HEK293T (cell line): ENCODE results near the gene OR2J1.
"Not testable (repeated sequence)": the region's sequence is repeated elsewhere in the genome, so short reads cannot be mapped to it uniquely, and the experiment has no call there.

Experiments
- ARNT ChIP-seq: fragments of 450-650 bp; IDR thresholded peaks from 2 replicates; pipeline ENCODE4 v1.6.1; 2017; ENCODE audit warnings: mild to moderate bottlenecking
- BHLHE40 ChIP-seq: fragments of 450-650 bp; IDR thresholded peaks from 2 replicates; pipeline ENCODE4 v1.6.1; 2016; ENCODE audit warnings: mild to moderate bottlenecking, moderate library complexity, borderline replicate concordance
- FOXM1 ChIP-seq: fragments of 450-650 bp; IDR thresholded peaks from 2 replicates; pipeline ENCODE4 v1.6.1; 2017; ENCODE audit warnings: mild to moderate bottlenecking, borderline replicate concordance
- HDGF ChIP-seq: fragments of 450-650 bp; IDR thresholded peaks from 2 replicates; pipeline ENCODE4 v1.6.1; 2017; ENCODE audit warnings: antibody characterized with exemption, borderline replicate concordance
- SP1 ChIP-seq: fragments of 450-650 bp; IDR thresholded peaks from 2 replicates; pipeline ENCODE4 v1.6.1; 2017
- SUZ12 ChIP-seq: fragments of 450-650 bp; IDR thresholded peaks from 2 replicates; pipeline ENCODE4 v1.6.1; 2016; ENCODE audit warnings: mild to moderate bottlenecking
- TF ChIP-seq, protein P1 (sequence below): fragments of 450-650 bp; IDR thresholded peaks from 2 replicates; pipeline ENCODE4 v1.6.1; 2016

DNA sequence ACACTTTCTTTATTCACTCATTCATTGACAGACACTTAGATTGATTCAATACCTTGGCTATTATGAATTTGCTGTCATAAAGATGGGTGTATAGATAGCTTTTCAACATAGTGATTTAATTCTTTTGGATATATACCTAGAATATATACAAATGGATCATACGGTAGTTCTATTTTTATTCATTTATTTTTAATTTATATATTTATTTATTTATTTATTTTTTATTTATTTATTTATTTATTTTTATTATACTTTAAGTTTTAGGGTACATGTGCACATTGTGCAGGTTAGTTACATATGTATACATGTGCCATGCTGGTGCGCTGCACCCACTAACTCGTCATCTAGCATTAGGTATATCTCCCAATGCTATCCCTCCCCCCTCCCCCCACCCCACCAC lies 15.7 kb downstream of the OR2J1 start:
- TF ChIP-seq, protein P1, sequence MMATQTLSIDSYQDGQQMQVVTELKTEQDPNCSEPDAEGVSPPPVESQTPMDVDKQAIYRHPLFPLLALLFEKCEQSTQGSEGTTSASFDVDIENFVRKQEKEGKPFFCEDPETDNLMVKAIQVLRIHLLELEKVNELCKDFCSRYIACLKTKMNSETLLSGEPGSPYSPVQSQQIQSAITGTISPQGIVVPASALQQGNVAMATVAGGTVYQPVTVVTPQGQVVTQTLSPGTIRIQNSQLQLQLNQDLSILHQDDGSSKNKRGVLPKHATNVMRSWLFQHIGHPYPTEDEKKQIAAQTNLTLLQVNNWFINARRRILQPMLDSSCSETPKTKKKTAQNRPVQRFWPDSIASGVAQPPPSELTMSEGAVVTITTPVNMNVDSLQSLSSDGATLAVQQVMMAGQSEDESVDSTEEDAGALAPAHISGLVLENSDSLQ: not testable (repeated sequence)
- TF ChIP-seq SP1, FOXM1, BHLHE40, SUZ12, ARNT, HDGF: not testable (repeated sequence)
